GM19463 (cell line): ENCODE data around the gene CCDC154.
A peak's percentile ranks its signal among the peaks of the same experiment; 100 is the strongest.
"Not testable (repeated sequence)": the region's sequence is repeated elsewhere in the genome, so short reads cannot be mapped to it uniquely, and the experiment has no call there.

Experiments used
- ATAC-seq: cut with Tn5 transposase; IDR thresholded peaks from one replicate; pipeline ENCODE4 v1.9.1; 2021; ENCODE audit warnings: mild to moderate bottlenecking, moderate library complexity; ENCODE audit not compliant: unreplicated experiment

CCDC154 gene

GRCh38 chr16:1443980-1444729 is at the start of gene CCDC154:
TSS of gene CCDC154 (minus strand) at chr16:1444556. CDS start at chr16:1444322, 234 bp downstream.
- no peak for ATAC-seq

GRCh38 chr16:1493746-1494094 is 49.4 kb upstream of the CCDC154 start:
- peak; percentile 14 for ATAC-seq

- peak; percentile 61 for ATAC-seq
These were observed 48.8 kb upstream of the CCDC154 start, which contains the start of gene TELO2 for GRCh38 chr16:1492923-1493745. TSS of gene TELO2 (plus strand) at chr16:1493360. CDS start at chr16:1494282, 922 bp downstream.

GRCh38 chr16:1492082-1492922 is 47.9 kb upstream of the CCDC154 start:
- ATAC-seq = no peak

GRCh38 chr16:1491327-1491726 is 47.0 kb upstream of the CCDC154 start:
- no peak for ATAC-seq

GRCh38 chr16:1489077-1489476 is 44.7 kb upstream of the CCDC154 start:
- ATAC-seq = no peak

GRCh38 chr16:1488619-1489018 is 44.3 kb upstream of the CCDC154 start, which contains the start of gene PTX4:
TSS of gene PTX4 (minus strand) at chr16:1488944. CDS start at chr16:1488909, 35 bp downstream.
- no peak for ATAC-seq

GRCh38 chr16:1488054-1488601 is 43.8 kb upstream of the CCDC154 start:
- no peak for ATAC-seq

- ATAC-seq = no peak
These were observed 43.2 kb upstream of the CCDC154 start for GRCh38 chr16:1487395-1488053.

- no peak for ATAC-seq
These were observed 42.4 kb upstream of the CCDC154 start for GRCh38 chr16:1486551-1487390.

GRCh38 chr16:1485847-1486496 is 41.6 kb upstream of the CCDC154 start:
- no peak for ATAC-seq

GRCh38 chr16:1481906-1482835 is 37.8 kb upstream of the CCDC154 start:
- no peak for ATAC-seq

- ATAC-seq = not testable (repeated sequence)
These were observed 34.6 kb upstream of the CCDC154 start for GRCh38 chr16:1478937-1479336.

GRCh38 chr16:1477033-1477432 is 32.7 kb upstream of the CCDC154 start:
- ATAC-seq = no peak

- ATAC-seq = no peak
These were observed 31.3 kb upstream of the CCDC154 start for GRCh38 chr16:1475552-1476114.

- peak; percentile 87 for ATAC-seq
These were observed 30.6 kb upstream of the CCDC154 start, which contains the start of gene CLCN7 for GRCh38 chr16:1474796-1475551. TSS of gene CLCN7 (minus strand) at chr16:1475028. CDS start at chr16:1474974, 54 bp downstream.
